Esophagus muscularis mucosa (tissue), 4 donors: Measurements from ENCODE around the gene ASB5.

ENCODE experiments used
- EP300 ChIP-seq: sonication (generic); formaldehyde crosslinking; IDR thresholded peaks from one replicate; pipeline ENCODE4 v1.6.1; 2017; ENCODE audit warnings: antibody characterized with exemption
- POLR2A ChIP-seq: fragments of 450-650 bp; IDR thresholded peaks from one replicate; pipeline ENCODE4 v1.6.1; 2017; ENCODE audit warnings: antibody characterized with exemption, moderate library complexity, mild to moderate bottlenecking, low read depth
- POLR2AphosphoS5 ChIP-seq, 2 donors: sonication (generic); formaldehyde crosslinking; IDR thresholded peaks; one replicate each; pipeline ENCODE4 v1.6.1; 2017; ENCODE audit warnings: antibody characterized with exemption in 2 of 2
- TF ChIP-seq, protein P1 (sequence below), 3 experiments: fragments of 200-600 bp in 2 of 3; fragments of 450-650 bp in 1 of 3; sonication (generic) in 2 of 3; IDR thresholded peaks; one replicate each; pipeline ENCODE4 v1.5.1; 2017 to 2019; ENCODE audit warnings: antibody characterized with exemption in 3 of 3, mild to moderate bottlenecking in 2 of 3, moderate library complexity in 1 of 3

GRCh38 chr4:176193126-176193525 is 75.9 kb downstream of the ASB5 start:
- TF ChIP-seq, protein P1, sequence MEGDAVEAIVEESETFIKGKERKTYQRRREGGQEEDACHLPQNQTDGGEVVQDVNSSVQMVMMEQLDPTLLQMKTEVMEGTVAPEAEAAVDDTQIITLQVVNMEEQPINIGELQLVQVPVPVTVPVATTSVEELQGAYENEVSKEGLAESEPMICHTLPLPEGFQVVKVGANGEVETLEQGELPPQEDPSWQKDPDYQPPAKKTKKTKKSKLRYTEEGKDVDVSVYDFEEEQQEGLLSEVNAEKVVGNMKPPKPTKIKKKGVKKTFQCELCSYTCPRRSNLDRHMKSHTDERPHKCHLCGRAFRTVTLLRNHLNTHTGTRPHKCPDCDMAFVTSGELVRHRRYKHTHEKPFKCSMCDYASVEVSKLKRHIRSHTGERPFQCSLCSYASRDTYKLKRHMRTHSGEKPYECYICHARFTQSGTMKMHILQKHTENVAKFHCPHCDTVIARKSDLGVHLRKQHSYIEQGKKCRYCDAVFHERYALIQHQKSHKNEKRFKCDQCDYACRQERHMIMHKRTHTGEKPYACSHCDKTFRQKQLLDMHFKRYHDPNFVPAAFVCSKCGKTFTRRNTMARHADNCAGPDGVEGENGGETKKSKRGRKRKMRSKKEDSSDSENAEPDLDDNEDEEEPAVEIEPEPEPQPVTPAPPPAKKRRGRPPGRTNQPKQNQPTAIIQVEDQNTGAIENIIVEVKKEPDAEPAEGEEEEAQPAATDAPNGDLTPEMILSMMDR (IDR thresholded peaks at IDR 0.05) = no peak
- no peak for TF ChIP-seq POLR2A
- no peak for TF ChIP-seq POLR2AphosphoS5 (IDR thresholded peaks at IDR 0.05)
- TF ChIP-seq EP300 = no peak
